Renal pelvis (tissue), 4 donors: ENCODE data around the gene FOXR1. TPM values are rescaled to one million over a fixed set of nuclear protein-coding genes. Genes with fewer than 3 reads are reported as not detected.
"Not testable (repeated sequence)": the region's sequence is repeated elsewhere in the genome, so short reads cannot be mapped to it uniquely, and the experiment has no call there.

Experiments used
- DNase-seq: peaks from one replicate; pipeline ENCODE4 v3.0.0-alpha.2; 2013
- polyA plus RNA-seq, 3 donors: library from polyadenylated mRNA; unstranded; fragments of 120-200 nt; gene quantifications; one replicate each; pipeline ENCODE4 v1.2.1, GENCODE V29; 2013; ENCODE audit not compliant: insufficient read length in 3 of 3

FOXR1 gene
- polyA plus RNA-seq, 3 donors, result 0.07 to 0.29 TPM; not detected in 1

GRCh38 chr11:118996926-118997626 is 25.5 kb downstream of the FOXR1 start:
- DNase-seq, result no peak

GRCh38 chr11:118997627-118998387 is 26.2 kb downstream of the FOXR1 start, which contains the start of gene CENATAC:
CENATAC (plus strand) TSS chr11:118998138; CDS start chr11:118998198, 60 bp downstream.
- peak; percentile 93 for DNase-seq

GRCh38 chr11:118998388-118998717 is 26.8 kb downstream of the FOXR1 start:
- no peak for DNase-seq

- DNase-seq, result no peak
Measured at GRCh38 chr11:118998822-118999221, 27.3 kb downstream of the FOXR1 start.

GRCh38 chr11:119000906-119001305 is 29.3 kb downstream of the FOXR1 start:
- no peak for DNase-seq

- no peak for DNase-seq
Measured at GRCh38 chr11:119006656-119007055, 35.1 kb downstream of the FOXR1 start.

- no peak for DNase-seq
Measured at GRCh38 chr11:119011476-119012053, 40.0 kb downstream of the FOXR1 start.

- DNase-seq, result no peak
Measured at GRCh38 chr11:119012629-119013170, 41.1 kb downstream of the FOXR1 start.

GRCh38 chr11:119014209-119014924 is 42.8 kb downstream of the FOXR1 start:
- no peak for DNase-seq

- no peak for DNase-seq
Measured at GRCh38 chr11:119015054-119015611, 43.6 kb downstream of the FOXR1 start.

- DNase-seq, result no peak
Measured at GRCh38 chr11:119016216-119017009, 44.9 kb downstream of the FOXR1 start.

- not testable (repeated sequence) for DNase-seq
Measured at GRCh38 chr11:119017377-119017776, 45.8 kb downstream of the FOXR1 start.

GRCh38 chr11:119018074-119018938 is 46.7 kb downstream of the FOXR1 start, which contains the start of the genes RPS25 and TRAPPC4:
RPS25 (minus strand) TSS chr11:119018343; CDS start chr11:119018284, 59 bp downstream.
TRAPPC4 (plus strand) TSS chr11:119018766; CDS start chr11:119018796, 30 bp downstream.
- DNase-seq, result peak; percentile 96

- no peak for DNase-seq
Measured at GRCh38 chr11:119019996-119020395, 48.4 kb downstream of the FOXR1 start.

- no peak for DNase-seq
Measured at GRCh38 chr11:119021631-119022030, 50.1 kb downstream of the FOXR1 start.

GRCh38 chr11:119023741-119024140 is 52.2 kb downstream of the FOXR1 start:
- DNase-seq, result no peak

- DNase-seq, result no peak
Measured at GRCh38 chr11:119024430-119025098, 53.0 kb downstream of the FOXR1 start.

- DNase-seq, result no peak
Measured at GRCh38 chr11:119025099-119025473, 53.5 kb downstream of the FOXR1 start.

GRCh38 chr11:119025541-119025940 is 54.0 kb downstream of the FOXR1 start:
- DNase-seq, result no peak
